Astrocyte (in vitro differentiated cells and primary cell): ENCODE measurements around the gene ARMC9.

Source experiments
- EZH2 ChIP-seq: IDR thresholded peaks from 2 replicates; pipeline ENCODE4 v1.6.1; 2012; ENCODE audit warnings: mild to moderate bottlenecking, low read length, inconsistent platforms; ENCODE audit not compliant: insufficient read depth
- TF ChIP-seq, protein P1 (sequence below): IDR thresholded peaks from 2 replicates; pipeline ENCODE4 v1.5.1; 2011; ENCODE audit warnings: low read depth, mild to moderate bottlenecking, inconsistent platforms, low read length, moderate library complexity; ENCODE audit not compliant: insufficient read depth

DNA sequence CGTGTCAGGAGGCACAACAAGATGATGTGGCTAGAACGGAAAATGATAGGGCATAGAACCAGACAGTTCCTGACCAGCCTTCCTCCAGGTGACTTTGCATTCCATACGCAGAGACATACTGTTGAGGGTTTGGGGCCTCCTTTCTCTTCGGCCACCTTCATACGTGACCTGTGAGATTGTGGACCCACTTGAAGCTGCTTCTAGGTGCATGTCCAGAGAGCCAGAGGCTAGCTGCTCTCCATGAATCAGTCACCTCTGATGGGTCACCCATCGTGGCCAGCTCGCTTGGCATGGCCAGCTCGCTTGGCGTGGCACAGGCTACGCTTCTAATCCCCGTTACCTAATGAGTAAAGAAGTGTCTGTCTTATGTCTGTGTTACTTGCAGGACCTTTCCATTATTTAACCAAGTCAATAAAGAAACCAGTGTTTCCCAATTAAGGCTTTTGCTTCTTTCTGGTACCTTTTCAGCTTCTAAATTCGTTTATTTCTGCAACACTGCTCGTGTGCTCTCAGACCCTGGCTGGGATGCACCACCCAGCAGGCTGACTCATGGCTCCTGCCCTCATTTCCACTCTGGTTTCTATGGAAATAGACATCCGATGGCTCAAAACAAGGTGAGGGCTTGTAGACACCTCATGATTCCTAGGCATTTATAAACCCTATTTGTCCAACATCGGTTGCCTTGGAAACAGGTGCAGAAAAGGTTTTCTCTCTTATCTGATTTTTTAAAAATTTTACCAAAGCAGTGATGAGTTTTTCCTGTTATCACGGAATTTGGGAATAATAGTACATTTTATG, 110.4 kb downstream of the ARMC9 start:
- TF ChIP-seq, protein P1, sequence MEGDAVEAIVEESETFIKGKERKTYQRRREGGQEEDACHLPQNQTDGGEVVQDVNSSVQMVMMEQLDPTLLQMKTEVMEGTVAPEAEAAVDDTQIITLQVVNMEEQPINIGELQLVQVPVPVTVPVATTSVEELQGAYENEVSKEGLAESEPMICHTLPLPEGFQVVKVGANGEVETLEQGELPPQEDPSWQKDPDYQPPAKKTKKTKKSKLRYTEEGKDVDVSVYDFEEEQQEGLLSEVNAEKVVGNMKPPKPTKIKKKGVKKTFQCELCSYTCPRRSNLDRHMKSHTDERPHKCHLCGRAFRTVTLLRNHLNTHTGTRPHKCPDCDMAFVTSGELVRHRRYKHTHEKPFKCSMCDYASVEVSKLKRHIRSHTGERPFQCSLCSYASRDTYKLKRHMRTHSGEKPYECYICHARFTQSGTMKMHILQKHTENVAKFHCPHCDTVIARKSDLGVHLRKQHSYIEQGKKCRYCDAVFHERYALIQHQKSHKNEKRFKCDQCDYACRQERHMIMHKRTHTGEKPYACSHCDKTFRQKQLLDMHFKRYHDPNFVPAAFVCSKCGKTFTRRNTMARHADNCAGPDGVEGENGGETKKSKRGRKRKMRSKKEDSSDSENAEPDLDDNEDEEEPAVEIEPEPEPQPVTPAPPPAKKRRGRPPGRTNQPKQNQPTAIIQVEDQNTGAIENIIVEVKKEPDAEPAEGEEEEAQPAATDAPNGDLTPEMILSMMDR, result no peak
- no peak for TF ChIP-seq EZH2
